ENCODE data around the gene SUMO2. TPM values are rescaled to one million over a fixed set of nuclear protein-coding genes. Genes with fewer than 3 reads are reported as not detected.
A peak's percentile ranks its signal among the peaks of the same experiment; 100 is the strongest.

Gene SUMO2
- total RNA-seq, 1 experiment from 2014 or later, result 616 TPM

DNA sequence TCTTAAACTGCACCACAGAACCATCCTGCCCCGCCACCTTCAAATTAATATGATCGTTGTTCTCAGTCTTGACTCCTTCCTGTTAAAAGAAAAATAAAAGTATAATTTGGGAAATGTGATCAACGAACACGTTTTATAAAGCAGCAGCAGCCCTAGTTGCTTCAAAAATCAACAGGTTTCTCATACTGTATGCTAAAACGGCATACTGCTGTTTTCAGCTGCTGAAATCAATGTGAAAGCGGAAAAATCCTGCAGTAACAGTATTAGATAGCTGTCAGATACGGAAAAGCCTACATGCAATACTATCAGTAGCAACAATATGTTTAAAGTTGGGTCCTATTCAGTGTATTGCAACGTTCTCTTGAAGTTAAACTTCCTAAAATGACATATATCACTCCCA, 1.6 kb downstream of the SUMO2 start:
- H3K9me3 ChIP-seq (ENCODE audit: control insufficient read depth, insufficient read depth, low read depth, low read length), result no peaks in the 10 kb centered on the region
- H3K4me3 ChIP-seq (ENCODE audit: low read depth in 2 of 2, low read length in 2 of 2), result peak overlapping the region; percentile 88 to 98
- in situ Hi-C loops (cut with HindIII; ENCODE audit: low pct_unique_long_range_greater_than_20kb, low sequenced_read_pairs) (no loop called here), intact Hi-C loops (cut with micrococcal nuclease; ENCODE audit: unreplicated experiment) (no loop called here)
- POLR2A ChIA-PET, result interaction anchor here (0.8 kb wide), 1 partner anchor 10 kb away, joined by 3 read pairs; no protein-coding TSS in a partner anchor
- TSS peak; percentile 79 for BruUV-seq (replicated peaks)
- peak overlapping the region; percentile 90 for H3K27ac ChIP-seq (ENCODE audit: low read length)
- no peak for ATAC-seq
- H3K4me1 ChIP-seq (ENCODE audit: control insufficient read depth, insufficient read depth, low read length), result no peaks in the 10 kb centered on the region; the same call in 1 of the 2 replicates
- H3K27me3 ChIP-seq (ENCODE audit: control insufficient read depth, insufficient read depth, low read length), result no peaks in the 10 kb centered on the region
- TF ChIP-seq POLR2AphosphoS5 (IDR thresholded peaks at IDR 0.05; ENCODE audit: low read depth, low read length), result no peak
- CTCF ChIA-PET, result interaction anchor here (1.0 to 1.5 kb wide), 2 partner anchors 9 to 67 kb away, joined by 3 to 4 read pairs; no protein-coding TSS in a partner anchor
- DNase-seq (ENCODE audit: low read depth, low spot score), result no peak
- H3K36me3 ChIP-seq (ENCODE audit: control insufficient read depth, insufficient read depth, low read length), result peaks cover 18% of the 10 kb centered on the region

DNA sequence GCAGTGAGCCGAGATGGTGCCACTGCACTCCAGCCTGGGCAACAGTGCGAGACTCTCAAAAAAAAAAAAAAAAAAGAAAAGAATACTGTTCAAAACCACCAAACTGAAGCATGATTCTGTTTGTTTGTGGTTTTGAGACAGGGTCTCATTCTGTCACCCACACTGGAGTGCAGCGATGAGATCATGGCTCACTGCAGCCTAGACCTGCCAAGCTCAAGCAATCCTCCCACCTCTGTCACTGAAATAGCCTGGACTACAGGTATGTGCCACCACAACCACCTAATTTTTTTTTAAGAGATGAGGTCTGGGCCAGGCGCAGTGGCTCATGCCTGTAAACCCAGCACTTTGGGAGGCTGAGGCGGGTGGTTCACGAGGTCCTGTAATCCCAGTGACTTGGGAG, 4.3 kb downstream of the SUMO2 start:
- ChIA-PET CTCF (interaction anchor here (0.6 kb wide), 1 partner anchor 60 kb away, joined by 3 read pairs; no protein-coding TSS in a partner anchor), POLR2A (interaction anchor here (0.6 kb wide), 1 partner anchor 28 kb away, joined by 3 read pairs; no protein-coding TSS in a partner anchor)
- no peak for DNase-seq (ENCODE audit: low read depth, low spot score)
- in situ Hi-C loops (cut with HindIII; ENCODE audit: low pct_unique_long_range_greater_than_20kb, low sequenced_read_pairs) (no loop called here), intact Hi-C loops (cut with micrococcal nuclease; ENCODE audit: unreplicated experiment) (no loop called here)
- Histone ChIP-seq H3K27ac (ENCODE audit: low read length) (no peak overlapping the region), H3K4me3 (ENCODE audit: low read depth in 2 of 2, low read length in 2 of 2) (no peak overlapping the region), H3K27me3 (ENCODE audit: control insufficient read depth, insufficient read depth, low read length) (no peaks in the 10 kb centered on the region), H3K36me3 (ENCODE audit: control insufficient read depth, insufficient read depth, low read length) (peaks cover 24% of the 10 kb centered on the region), H3K9me3 (ENCODE audit: control insufficient read depth, insufficient read depth, low read depth, low read length) (no peaks in the 10 kb centered on the region), H3K4me1 (ENCODE audit: control insufficient read depth, insufficient read depth, low read length) (no peaks in the 10 kb centered on the region; the same call in 1 of the 2 replicates)
- no TSS peak for BruUV-seq (replicated peaks)
- no peak for ATAC-seq
- TF ChIP-seq, protein P1, sequence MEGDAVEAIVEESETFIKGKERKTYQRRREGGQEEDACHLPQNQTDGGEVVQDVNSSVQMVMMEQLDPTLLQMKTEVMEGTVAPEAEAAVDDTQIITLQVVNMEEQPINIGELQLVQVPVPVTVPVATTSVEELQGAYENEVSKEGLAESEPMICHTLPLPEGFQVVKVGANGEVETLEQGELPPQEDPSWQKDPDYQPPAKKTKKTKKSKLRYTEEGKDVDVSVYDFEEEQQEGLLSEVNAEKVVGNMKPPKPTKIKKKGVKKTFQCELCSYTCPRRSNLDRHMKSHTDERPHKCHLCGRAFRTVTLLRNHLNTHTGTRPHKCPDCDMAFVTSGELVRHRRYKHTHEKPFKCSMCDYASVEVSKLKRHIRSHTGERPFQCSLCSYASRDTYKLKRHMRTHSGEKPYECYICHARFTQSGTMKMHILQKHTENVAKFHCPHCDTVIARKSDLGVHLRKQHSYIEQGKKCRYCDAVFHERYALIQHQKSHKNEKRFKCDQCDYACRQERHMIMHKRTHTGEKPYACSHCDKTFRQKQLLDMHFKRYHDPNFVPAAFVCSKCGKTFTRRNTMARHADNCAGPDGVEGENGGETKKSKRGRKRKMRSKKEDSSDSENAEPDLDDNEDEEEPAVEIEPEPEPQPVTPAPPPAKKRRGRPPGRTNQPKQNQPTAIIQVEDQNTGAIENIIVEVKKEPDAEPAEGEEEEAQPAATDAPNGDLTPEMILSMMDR (IDR thresholded peaks at IDR 0.05), result no peak
- TF ChIP-seq SIN3A (IDR thresholded peaks at IDR 0.05; ENCODE audit: borderline replicate concordance, insufficient read depth, low read depth, low read length) (no peak), TCF7L2 (IDR thresholded peaks at IDR 0.05; ENCODE audit: low read depth, low read length) (no peak), POLR2AphosphoS5 (IDR thresholded peaks at IDR 0.05; ENCODE audit: low read depth, low read length) (no peak)
- TF ChIP-seq, protein P2, sequence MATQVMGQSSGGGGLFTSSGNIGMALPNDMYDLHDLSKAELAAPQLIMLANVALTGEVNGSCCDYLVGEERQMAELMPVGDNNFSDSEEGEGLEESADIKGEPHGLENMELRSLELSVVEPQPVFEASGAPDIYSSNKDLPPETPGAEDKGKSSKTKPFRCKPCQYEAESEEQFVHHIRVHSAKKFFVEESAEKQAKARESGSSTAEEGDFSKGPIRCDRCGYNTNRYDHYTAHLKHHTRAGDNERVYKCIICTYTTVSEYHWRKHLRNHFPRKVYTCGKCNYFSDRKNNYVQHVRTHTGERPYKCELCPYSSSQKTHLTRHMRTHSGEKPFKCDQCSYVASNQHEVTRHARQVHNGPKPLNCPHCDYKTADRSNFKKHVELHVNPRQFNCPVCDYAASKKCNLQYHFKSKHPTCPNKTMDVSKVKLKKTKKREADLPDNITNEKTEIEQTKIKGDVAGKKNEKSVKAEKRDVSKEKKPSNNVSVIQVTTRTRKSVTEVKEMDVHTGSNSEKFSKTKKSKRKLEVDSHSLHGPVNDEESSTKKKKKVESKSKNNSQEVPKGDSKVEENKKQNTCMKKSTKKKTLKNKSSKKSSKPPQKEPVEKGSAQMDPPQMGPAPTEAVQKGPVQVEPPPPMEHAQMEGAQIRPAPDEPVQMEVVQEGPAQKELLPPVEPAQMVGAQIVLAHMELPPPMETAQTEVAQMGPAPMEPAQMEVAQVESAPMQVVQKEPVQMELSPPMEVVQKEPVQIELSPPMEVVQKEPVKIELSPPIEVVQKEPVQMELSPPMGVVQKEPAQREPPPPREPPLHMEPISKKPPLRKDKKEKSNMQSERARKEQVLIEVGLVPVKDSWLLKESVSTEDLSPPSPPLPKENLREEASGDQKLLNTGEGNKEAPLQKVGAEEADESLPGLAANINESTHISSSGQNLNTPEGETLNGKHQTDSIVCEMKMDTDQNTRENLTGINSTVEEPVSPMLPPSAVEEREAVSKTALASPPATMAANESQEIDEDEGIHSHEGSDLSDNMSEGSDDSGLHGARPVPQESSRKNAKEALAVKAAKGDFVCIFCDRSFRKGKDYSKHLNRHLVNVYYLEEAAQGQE (IDR thresholded peaks at IDR 0.05; ENCODE audit: insufficient read depth in 1 of 2, low read depth in 2 of 2, low read length in 1 of 2), result no peak

DNA sequence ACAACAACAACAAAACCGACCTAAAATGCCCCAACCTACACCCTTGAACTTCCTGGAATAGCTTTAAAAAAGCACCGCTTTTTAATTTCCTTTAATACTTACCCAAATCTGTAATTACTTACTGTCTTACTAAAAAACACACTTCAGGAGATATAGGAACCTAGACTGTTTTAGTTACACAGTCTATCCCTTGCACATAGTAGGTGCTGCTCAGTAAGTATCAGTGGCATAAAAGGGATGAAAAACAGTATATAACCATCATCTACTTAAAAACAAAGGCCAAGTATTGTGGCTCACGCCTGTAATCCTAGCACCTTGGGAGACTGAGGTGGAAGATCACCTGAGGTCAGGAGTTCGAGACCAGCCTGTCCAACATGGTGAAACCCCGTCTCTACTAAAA, 6.1 kb downstream of the SUMO2 start:
- Histone ChIP-seq H3K4me1 (ENCODE audit: control insufficient read depth, insufficient read depth, low read length) (no peaks in the 10 kb centered on the region; the same call in 1 of the 2 replicates), H3K9me3 (ENCODE audit: control insufficient read depth, insufficient read depth, low read depth, low read length) (no peaks in the 10 kb centered on the region), H3K36me3 (ENCODE audit: control insufficient read depth, insufficient read depth, low read length) (peaks cover 15% of the 10 kb centered on the region), H3K4me3 (ENCODE audit: low read depth in 2 of 2, low read length in 2 of 2) (no peak overlapping the region), H3K27ac (ENCODE audit: low read length) (no peak overlapping the region), H3K27me3 (ENCODE audit: control insufficient read depth, insufficient read depth, low read length) (no peaks in the 10 kb centered on the region)
- ATAC-seq, result no peak
- no peak for DNase-seq (ENCODE audit: low read depth, low spot score)
- TF ChIP-seq TCF7L2 (IDR thresholded peaks at IDR 0.05; ENCODE audit: low read depth, low read length) (no peak), SIN3A (IDR thresholded peaks at IDR 0.05; ENCODE audit: borderline replicate concordance, insufficient read depth, low read depth, low read length) (no peak), POLR2AphosphoS5 (IDR thresholded peaks at IDR 0.05; ENCODE audit: low read depth, low read length) (no peak)
- TF ChIP-seq, protein P2 (IDR thresholded peaks at IDR 0.05; ENCODE audit: insufficient read depth in 1 of 2, low read depth in 2 of 2, low read length in 1 of 2), result no peak
- TF ChIP-seq, protein P1 (IDR thresholded peaks at IDR 0.05), result no peak
- in situ Hi-C loops (cut with HindIII; ENCODE audit: low pct_unique_long_range_greater_than_20kb, low sequenced_read_pairs) (no loop called here), intact Hi-C loops (cut with micrococcal nuclease; ENCODE audit: unreplicated experiment) (no loop called here)
- ChIA-PET CTCF (no interaction called here), POLR2A (interaction anchor here (0.6 kb wide), 1 partner anchor 1412 kb away, joined by 7 read pairs; no protein-coding TSS in a partner anchor)
- BruUV-seq (replicated peaks), result no TSS peak
